ENCODE results near the gene B4GALT3.

DNA sequence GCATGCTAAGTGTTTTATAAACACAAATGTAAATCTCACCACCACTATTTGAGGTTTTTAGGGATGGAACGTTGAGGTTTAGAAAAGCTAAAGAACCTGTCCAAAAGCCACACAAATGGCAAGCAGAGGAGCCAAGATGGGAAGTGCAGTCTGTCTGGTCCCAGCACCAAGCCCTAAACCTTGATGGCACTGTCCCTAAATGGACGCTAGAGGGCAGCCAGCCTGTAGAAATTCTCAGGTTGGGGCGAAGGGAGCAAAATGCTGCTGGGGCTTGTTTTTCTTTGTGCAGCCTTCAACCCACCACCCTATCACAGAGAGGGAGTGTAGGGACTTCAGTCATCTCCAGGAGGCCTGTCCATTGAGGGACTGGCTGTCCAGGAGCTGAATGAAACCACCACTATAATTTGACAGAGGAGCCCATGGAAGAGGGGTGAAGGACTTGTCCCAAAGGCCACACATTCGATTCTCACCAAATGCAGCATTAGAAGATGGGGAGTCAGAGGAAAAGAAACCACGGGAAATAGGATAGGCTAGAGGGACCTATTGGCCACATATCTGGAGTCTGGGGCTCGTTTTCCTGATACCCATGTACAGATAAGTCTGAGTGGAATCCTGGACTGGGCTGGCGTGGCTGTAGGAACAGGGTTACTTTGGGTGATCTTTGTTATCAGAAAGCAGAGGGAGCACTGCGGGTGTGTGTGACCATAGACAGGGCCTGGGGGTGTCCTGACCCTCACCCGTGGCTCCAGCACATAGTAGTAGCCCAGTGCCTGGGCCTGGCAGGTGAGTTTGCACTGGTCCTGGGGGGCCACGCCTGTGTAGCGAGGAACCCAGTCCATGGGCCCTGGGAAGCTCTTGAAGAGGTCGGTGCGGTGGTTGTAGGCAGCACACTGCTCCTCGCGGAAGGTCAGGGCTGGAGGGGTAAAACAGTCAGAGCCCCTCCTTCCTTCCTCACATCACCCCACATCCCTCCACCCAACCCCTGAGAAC, 15.5 kb upstream of the B4GALT3 start:
- TF ChIP-seq TAF1 (IDR thresholded peaks at IDR 0.05; ENCODE audit: low read depth) (no peak), TCF12 (IDR thresholded peaks at IDR 0.05; ENCODE audit: low read depth) (no peak), YY1 (IDR thresholded peaks at IDR 0.05; ENCODE audit: low read depth) (no peak), FOXM1 (IDR thresholded peaks at IDR 0.05; ENCODE audit: borderline replicate concordance, low read depth) (no peak)
- TF ChIP-seq, protein P1, sequence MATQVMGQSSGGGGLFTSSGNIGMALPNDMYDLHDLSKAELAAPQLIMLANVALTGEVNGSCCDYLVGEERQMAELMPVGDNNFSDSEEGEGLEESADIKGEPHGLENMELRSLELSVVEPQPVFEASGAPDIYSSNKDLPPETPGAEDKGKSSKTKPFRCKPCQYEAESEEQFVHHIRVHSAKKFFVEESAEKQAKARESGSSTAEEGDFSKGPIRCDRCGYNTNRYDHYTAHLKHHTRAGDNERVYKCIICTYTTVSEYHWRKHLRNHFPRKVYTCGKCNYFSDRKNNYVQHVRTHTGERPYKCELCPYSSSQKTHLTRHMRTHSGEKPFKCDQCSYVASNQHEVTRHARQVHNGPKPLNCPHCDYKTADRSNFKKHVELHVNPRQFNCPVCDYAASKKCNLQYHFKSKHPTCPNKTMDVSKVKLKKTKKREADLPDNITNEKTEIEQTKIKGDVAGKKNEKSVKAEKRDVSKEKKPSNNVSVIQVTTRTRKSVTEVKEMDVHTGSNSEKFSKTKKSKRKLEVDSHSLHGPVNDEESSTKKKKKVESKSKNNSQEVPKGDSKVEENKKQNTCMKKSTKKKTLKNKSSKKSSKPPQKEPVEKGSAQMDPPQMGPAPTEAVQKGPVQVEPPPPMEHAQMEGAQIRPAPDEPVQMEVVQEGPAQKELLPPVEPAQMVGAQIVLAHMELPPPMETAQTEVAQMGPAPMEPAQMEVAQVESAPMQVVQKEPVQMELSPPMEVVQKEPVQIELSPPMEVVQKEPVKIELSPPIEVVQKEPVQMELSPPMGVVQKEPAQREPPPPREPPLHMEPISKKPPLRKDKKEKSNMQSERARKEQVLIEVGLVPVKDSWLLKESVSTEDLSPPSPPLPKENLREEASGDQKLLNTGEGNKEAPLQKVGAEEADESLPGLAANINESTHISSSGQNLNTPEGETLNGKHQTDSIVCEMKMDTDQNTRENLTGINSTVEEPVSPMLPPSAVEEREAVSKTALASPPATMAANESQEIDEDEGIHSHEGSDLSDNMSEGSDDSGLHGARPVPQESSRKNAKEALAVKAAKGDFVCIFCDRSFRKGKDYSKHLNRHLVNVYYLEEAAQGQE (IDR thresholded peaks at IDR 0.05; ENCODE audit: low read depth), result no peak
- TF ChIP-seq, protein P2, sequence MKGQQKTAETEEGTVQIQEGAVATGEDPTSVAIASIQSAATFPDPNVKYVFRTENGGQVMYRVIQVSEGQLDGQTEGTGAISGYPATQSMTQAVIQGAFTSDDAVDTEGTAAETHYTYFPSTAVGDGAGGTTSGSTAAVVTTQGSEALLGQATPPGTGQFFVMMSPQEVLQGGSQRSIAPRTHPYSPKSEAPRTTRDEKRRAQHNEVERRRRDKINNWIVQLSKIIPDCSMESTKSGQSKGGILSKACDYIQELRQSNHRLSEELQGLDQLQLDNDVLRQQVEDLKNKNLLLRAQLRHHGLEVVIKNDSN (IDR thresholded peaks at IDR 0.05), result no peak

Measured in Ishikawa (cell line).